Loucy (cell line): Measurements from ENCODE around the gene RAPGEF1.

Experiments
- H2AFZ ChIP-seq: fragments of 200-600 bp; sonication (generic); 2 replicates; pipeline ENCODE4 v1.6.0; 2016; ENCODE audit warnings: antibody characterized with exemption, mild to moderate bottlenecking, low read length, moderate library complexity
- H3F3A ChIP-seq: fragments of 200-600 bp; 2 replicates; pipeline ENCODE4 v1.6.0; 2016; ENCODE audit warnings: antibody characterized with exemption, low read depth, mild to moderate bottlenecking
- H3K27me3 ChIP-seq: fragments of 200-600 bp; sonication (generic); 2 replicates; pipeline ENCODE4 v1.6.1; 2014; ENCODE audit warnings: low read length, mild to moderate bottlenecking; ENCODE audit not compliant: insufficient read depth, poor library complexity, severe bottlenecking
- H3K36me3 ChIP-seq: fragments of 200-600 bp; sonication (generic); 2 replicates; pipeline ENCODE4 v1.6.1; 2016; ENCODE audit warnings: low read length; ENCODE audit not compliant: insufficient read depth
- H3K4me1 ChIP-seq: fragments of 200-600 bp; sonication (generic); 2 replicates; pipeline ENCODE4 v1.5.1; 2014; ENCODE audit warnings: low read length, mild to moderate bottlenecking; ENCODE audit not compliant: insufficient read depth, poor library complexity, severe bottlenecking
- H3K4me2 ChIP-seq: fragments of 200-600 bp; sonication (generic); 2 replicates; pipeline ENCODE4 v1.6.0; 2014; ENCODE audit warnings: antibody characterized with exemption, low read length, low read depth, mild to moderate bottlenecking; ENCODE audit not compliant: poor library complexity, severe bottlenecking
- H3K4me3 ChIP-seq: fragments of 200-600 bp; sonication (generic); 2 replicates; pipeline ENCODE4 v1.5.1; 2014; ENCODE audit warnings: low read length, mild to moderate bottlenecking, mixed read lengths; ENCODE audit not compliant: poor library complexity, severe bottlenecking
- H3K79me2 ChIP-seq: fragments of 200-600 bp; sonication (generic); 2 replicates; pipeline ENCODE4 v1.6.1; 2014; ENCODE audit warnings: low read length; ENCODE audit not compliant: insufficient read depth
- H3K9ac ChIP-seq: fragments of 200-600 bp; sonication (generic); 2 replicates; pipeline ENCODE4 v1.6.0; 2014; ENCODE audit warnings: mild to moderate bottlenecking, low read depth, low read length, moderate library complexity; ENCODE audit not compliant: poor library complexity, severe bottlenecking
- H3K9me2 ChIP-seq: fragments of 200-600 bp; sonication (generic); replicated peaks from 2 replicates; pipeline ENCODE4 v1.6.1; 2016; ENCODE audit warnings: low read depth, low read length, mixed read lengths
- H3K9me3 ChIP-seq: fragments of 200-600 bp; sonication (generic); 2 replicates; pipeline ENCODE4 v1.6.1; 2014; ENCODE audit warnings: mild to moderate bottlenecking, antibody characterized with exemption, low read length, low read depth; ENCODE audit not compliant: insufficient read depth
- H4K20me1 ChIP-seq: fragments of 200-600 bp; sonication (generic); 2 replicates; pipeline ENCODE4 v1.6.0; 2014; ENCODE audit warnings: antibody characterized with exemption, low read length, mild to moderate bottlenecking; ENCODE audit not compliant: insufficient read depth, poor library complexity, severe bottlenecking
- CTCF ChIP-seq: fragments of 200-600 bp; sonication (generic); conservative IDR thresholded peaks from 2 replicates; pipeline ENCODE4 v1.5.1; 2014; ENCODE audit warnings: mild to moderate bottlenecking, antibody characterized with exemption, low read length
- EZH2phosphoT487 ChIP-seq: fragments of 200-600 bp; IDR thresholded peaks from 2 replicates; pipeline ENCODE4 v1.6.1; 2018; ENCODE audit warnings: antibody characterized with exemption, mild to moderate bottlenecking, moderate library complexity, borderline replicate concordance

The RAPGEF1 gene

GRCh38 chr9:131764568-131764967 lies 24.7 kb upstream of the RAPGEF1 start:
- Histone ChIP-seq H2AFZ (no peak overlapping the region), H3K9me2 (no peaks in the 10 kb centered on the region), H3F3A (no peaks in the 10 kb centered on the region), H3K4me1 (no peaks in the 10 kb centered on the region), H3K4me3 (no peak overlapping the region), H3K36me3 (no peaks in the 10 kb centered on the region), H3K9me3 (no peaks in the 10 kb centered on the region), H3K9ac (no peak overlapping the region), H3K27me3 (no peaks in the 10 kb centered on the region), H3K4me2 (no peak overlapping the region), H4K20me1 (no peaks in the 10 kb centered on the region), H3K79me2 (no peaks in the 10 kb centered on the region)
- TF ChIP-seq EZH2phosphoT487 (no peak), CTCF (no peak)

- H3K79me2 ChIP-seq, result no peaks in the 10 kb centered on the region
- TF ChIP-seq EZH2phosphoT487 (no peak), CTCF (peak; percentile 75)
- no peaks in the 10 kb centered on the region for H3K36me3 ChIP-seq
- no peaks in the 10 kb centered on the region for H3F3A ChIP-seq
- H3K4me3 ChIP-seq, result no peak overlapping the region
- no peak overlapping the region for H2AFZ ChIP-seq
- H3K4me2 ChIP-seq, result peak overlapping the region; percentile 15
- H3K4me1 ChIP-seq, result no peaks in the 10 kb centered on the region
- H3K9me2 ChIP-seq, result no peaks in the 10 kb centered on the region
- no peaks in the 10 kb centered on the region for H3K9me3 ChIP-seq
- H3K27me3 ChIP-seq, result no peaks in the 10 kb centered on the region
- H4K20me1 ChIP-seq, result no peaks in the 10 kb centered on the region
- H3K9ac ChIP-seq, result no peak overlapping the region
These were observed 22.6 kb upstream of the RAPGEF1 start for GRCh38 chr9:131762356-131762932.

- Histone ChIP-seq H2AFZ (no peak overlapping the region), H3K4me1 (no peaks in the 10 kb centered on the region)
These were observed 19.3 kb upstream of the RAPGEF1 start for GRCh38 chr9:131759017-131759647.

More at GRCh38 chr9:131759017-131759647, 19.3 kb upstream of the RAPGEF1 start:
- TF ChIP-seq EZH2phosphoT487 (no peak), CTCF (no peak)
- Histone ChIP-seq H3K9ac (no peak overlapping the region), H3K79me2 (no peaks in the 10 kb centered on the region), H3K9me2 (no peaks in the 10 kb centered on the region), H3K27me3 (no peaks in the 10 kb centered on the region), H3K9me3 (no peaks in the 10 kb centered on the region), H4K20me1 (no peaks in the 10 kb centered on the region), H3K4me3 (no peak overlapping the region), H3K4me2 (no peak overlapping the region), H3F3A (no peaks in the 10 kb centered on the region), H3K36me3 (no peaks in the 10 kb centered on the region)
